HG03025 (cell line): ENCODE results near the gene POLR1F.
"Not testable (repeated sequence)": the region's sequence is repeated elsewhere in the genome, so short reads cannot be mapped to it uniquely, and the experiment has no call there.

Experiments used
- ATAC-seq: cut with Tn5 transposase; IDR thresholded peaks from one replicate; pipeline ENCODE4 v1.9.1; 2021; ENCODE audit warnings: mild to moderate bottlenecking, moderate library complexity; ENCODE audit not compliant: unreplicated experiment, low FRiP score

Gene POLR1F, protein sequence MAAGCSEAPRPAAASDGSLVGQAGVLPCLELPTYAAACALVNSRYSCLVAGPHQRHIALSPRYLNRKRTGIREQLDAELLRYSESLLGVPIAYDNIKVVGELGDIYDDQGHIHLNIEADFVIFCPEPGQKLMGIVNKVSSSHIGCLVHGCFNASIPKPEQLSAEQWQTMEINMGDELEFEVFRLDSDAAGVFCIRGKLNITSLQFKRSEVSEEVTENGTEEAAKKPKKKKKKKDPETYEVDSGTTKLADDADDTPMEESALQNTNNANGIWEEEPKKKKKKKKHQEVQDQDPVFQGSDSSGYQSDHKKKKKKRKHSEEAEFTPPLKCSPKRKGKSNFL

DNA sequence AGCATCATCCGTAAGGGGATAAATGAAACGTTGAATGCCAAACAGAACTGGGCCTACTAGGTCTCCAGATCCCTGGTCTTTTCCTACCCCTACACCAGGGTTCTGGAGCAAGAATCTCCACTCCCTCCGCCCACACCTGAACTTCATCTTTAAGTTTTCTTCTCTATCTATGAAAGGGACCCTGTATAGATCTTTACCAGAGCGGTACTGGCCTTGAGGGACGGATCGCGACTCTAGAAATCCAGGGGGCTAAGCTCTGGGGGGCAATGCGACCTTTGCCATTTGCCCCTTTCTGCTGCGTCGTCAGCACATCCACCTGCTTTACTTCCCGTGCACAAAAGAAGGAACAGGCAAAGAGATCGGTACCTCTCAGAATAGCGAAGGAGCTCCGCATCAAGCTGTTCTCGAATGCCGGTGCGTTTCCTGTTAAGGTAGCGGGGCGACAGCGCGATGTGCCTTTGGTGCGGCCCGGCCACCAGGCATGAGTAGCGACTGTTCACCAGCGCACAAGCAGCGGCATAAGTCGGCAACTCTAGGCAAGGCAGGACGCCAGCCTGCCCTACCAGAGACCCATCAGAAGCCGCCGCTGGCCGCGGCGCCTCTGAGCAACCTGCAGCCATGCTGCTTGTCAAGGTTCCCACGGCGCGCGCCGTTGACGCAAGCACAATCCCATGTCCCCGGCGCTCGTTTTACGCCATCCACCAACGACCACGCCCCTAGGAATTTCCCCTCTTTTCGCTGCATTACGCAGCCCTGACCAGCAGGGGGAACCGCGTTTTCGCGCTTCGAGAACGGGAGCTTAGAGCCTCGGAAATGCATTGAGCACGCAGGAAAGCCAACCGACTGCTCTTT lies at the start of gene POLR1F:
Gene POLR1F, minus strand, starts transcription at position 641 of the 852 bp plus-strand sequence. Its CDS starts 21 bp downstream, at position 620.
- peak; percentile 99 for ATAC-seq

DNA sequence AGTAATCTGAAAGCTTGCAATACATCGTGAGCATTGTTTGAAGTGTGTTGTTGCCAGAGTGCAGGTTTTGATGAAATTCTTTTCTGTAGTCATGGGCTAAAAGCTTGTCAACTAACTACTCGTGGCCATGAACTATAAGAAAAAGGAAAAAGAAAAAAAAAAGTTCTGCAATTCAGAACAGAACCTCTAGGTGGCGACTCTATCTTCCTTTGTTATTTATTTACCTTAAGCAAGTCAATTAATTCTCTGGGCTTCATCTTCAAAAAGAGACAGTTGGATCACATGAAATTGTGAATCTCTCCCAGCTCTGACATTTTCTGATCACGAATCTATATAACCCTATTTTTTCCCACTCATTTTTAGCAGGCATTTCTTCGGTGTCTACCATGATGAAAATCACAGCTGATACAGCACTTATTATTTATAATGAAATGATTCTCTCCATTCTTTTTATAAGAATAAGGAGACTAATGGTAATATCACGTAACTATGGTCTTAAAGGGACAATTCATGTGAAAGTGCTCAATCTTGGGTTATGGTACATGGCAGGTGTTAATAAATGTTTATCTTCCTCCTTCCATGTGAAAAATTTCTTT lies 45.8 kb upstream of the POLR1F start:
- ATAC-seq = no peak

DNA sequence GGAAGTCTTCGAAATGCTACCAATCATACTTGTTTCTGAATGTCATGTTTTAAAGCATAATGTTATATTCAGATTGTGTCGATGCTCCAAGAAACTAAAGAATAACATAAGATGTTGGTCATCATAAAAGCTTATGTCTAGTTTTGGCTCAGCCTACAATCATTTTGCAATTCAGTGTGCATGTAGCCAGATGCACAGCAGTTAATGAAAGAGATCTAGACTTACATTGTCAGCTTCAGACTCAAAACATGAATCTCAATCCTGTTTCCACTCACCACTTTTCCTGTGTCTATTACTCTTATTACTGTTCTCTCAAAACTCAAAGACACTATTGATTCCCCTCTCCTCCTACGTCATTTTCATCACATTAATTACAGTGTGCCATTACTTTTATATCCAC lies 43.2 kb upstream of the POLR1F start:
- ATAC-seq = no peak

DNA sequence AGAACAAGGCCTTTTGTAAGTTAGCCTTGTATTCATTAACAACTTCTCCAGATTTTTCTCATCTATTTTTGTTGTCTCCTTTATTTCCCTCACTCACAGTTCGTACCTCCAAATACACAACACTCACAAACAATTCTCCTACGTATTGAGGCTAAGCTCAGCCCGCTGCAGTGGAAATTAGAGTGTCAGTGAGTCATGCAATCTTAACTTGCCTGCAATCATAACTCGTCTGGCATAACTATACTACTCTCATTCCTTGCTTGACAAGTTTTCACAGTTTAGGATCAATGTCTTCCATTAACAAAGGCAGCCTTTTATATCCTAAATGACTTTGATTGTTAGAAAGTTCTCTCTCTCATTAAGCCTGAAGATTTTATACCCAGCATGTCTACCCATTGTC lies 40.8 kb upstream of the POLR1F start:
- no peak for ATAC-seq

DNA sequence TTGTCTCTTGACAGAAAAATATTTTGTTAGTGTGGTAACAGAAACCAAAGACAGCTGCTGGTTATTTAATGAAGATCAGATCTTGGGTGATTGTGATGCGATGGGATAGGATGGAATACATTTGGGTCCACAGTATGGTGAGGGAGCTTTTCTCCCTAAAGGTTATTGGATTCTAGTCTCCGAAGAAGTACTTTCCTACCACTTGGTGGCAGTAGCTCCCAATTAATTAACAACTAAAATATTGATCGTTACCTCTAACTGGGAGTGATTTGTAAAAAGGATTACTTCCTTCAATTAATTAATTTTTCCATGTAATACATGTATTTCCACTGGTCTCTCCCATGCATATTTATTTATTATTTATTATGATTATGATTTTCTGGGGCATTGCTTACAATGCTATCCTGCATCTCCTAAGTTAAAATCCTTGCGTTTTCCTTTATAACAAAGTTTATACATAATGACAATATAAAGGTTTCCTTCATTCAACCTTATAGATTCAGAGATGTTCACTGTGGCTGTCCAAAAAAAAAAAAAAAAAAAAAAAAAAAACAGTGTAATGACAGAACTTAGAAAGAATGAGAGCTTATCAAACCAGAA lies 39.0 kb upstream of the POLR1F start:
- no peak for ATAC-seq

DNA sequence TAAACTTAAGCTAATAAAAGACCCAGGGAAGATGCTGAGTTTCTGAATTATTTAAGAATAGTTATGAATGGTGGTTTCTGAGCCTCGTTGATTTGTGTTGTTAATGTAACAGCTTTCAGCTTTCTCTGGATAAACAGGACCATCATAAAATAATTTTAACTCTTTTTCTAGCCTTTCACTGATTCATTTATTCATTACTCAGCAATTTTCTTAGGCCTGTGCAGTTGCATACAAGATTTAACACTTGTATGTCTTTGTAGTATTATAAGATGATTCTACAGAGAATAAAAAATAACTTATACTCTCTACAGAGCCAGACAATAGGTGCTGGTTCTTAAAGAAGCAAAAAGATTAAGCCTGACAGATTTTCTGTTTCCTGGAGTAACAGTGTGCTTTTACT lies 35.2 kb upstream of the POLR1F start:
- ATAC-seq = no peak

DNA sequence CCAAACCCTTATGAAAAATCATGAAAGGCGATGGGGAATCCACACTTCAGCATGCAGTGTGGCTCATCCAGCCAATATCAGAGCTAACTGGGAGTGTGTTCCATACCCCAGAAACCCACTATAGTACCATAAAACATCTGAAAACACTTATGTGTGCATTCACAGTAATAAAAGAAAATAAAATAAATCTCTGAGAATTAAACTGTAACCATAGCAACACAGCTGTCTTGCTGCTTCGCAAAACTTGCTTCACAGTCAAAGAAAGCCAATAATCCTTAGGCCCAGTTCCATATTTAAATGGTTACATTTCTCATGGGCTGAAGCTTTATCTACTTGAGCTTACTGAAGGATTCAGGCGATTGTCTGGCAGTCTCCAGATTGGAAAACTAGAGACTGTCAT lies 19.9 kb upstream of the POLR1F start:
- ATAC-seq = no peak

DNA sequence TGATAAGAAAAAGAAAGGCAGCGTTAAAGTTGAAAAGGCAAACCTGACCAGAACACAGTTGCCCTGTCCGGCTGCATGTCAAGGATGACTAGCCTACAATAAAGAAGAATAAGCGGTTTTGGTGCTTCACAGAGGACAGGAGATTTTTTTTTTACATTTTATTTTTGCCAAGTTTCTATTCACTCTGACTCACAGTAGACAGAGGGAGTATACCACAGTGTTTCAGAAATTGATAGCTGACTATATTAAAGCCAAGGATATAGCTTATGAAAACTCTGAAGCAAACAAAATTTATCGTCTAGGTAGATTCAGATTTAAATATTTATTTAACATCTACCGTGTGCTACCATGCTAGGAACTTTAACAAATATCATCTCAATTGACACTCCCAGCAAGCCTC lies 16.9 kb upstream of the POLR1F start:
- no peak for ATAC-seq

DNA sequence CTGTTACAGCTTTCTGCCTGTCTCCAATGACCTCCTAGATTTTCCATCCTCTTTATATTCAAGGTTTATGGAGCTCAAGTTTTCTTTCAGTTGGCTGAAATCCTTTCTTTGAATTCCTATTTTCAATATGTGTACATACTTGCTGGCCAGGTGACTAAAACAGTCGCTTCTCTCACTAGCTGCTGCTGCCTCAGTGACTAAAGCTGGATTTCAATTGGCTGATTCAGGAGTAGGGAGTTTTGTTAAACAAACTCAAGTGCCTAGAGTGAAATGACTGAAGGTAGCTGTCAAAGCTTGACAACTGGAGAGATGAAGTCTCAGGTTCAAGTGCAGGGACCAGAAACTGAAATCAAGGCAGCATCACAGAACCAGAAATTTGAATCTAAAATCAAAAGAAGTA lies 6.7 kb upstream of the POLR1F start:
- ATAC-seq = no peak

DNA sequence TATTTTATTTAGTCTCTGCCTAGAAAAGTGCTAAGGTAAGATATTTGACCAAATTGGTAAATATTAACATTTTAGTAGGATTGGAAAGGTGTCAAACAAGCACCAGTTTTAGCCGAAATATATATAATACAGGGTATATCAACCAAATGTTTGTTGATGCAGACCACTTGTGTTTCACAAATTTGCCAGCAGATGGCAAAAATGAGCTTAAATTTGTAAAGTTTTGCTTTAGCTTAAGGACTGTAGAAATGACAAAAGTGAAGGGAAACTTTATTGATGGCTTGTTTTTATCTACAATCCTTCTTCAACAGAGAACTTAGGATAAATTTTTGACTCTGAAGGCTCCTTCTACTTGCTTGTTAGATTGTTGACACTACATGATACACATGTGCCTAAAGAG lies 4.8 kb upstream of the POLR1F start:
- ATAC-seq = no peak

DNA sequence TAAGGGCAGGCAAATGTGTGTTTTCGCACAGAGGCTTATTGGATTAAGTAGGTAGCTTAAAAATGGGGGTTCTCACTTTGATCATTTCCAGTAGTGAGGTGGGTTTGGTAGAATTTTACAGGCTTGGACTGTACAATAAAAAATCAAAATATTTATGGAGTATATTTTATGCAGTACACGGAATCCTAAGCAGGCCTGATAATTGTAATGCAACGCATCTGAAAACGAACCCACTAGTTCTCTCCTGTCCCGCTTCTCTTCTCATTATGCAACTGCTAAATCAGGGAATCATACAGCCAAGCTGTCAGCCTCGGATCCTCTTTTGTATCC lies 377 bp upstream of the POLR1F start:
- no peak for ATAC-seq

DNA sequence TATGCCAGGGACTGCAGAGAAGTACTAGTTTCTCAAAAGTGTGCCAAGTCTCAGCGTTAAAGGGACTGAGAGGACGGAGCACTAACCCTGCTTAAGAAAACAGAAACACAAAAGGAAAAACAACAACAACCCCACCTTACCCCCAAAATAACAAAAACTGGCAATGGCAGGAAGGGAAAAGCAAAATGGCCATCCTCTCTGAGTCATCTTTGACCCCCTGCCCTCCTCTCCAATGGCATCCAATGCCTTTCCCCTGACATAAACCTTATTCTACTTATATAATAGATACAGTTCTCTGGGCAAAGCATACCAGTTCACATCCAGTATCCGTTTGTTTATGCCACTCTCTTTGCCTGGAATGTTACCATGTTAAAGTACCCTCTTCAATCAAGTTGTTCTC lies 1.6 kb downstream of the POLR1F start:
- ATAC-seq = no peak

DNA sequence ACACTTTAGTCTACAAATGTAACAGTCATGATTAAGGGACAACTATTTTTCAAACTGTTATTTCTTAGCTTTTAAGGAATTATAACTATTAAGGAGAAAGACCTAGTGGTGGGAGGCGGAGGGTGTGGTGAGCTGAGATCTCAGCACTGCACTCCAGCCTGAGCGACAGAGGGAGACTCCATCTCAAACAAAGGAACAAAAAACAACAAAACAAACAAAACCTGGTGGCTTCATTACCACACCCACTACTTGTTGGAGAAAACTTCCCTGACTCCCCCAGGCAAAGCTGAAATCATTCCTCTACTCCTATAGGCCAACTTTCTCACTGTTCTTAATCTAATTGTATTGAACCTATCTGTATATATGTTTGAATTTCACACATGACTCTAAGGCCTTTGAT lies 3.2 kb downstream of the POLR1F start:
- ATAC-seq = no peak

DNA sequence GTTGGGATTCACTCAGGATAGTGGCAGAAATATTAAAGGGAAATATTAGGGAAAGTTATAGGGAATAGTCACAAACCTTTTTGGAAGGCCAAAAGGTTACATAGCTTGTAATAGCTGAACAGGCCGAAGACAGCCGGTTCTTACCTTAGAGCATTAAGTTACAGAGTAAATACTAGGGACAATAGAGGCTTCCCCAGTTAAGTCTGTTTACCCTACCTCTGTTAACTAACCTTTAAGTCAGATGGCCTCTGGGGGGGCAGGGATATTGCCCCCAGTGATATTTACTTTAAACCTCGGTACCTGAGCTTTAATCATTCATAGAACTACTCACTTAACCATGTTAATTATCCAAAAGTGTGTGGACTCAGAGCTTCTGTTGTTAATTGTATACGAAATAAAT lies 7.4 kb downstream of the POLR1F start:
- no peak for ATAC-seq

DNA sequence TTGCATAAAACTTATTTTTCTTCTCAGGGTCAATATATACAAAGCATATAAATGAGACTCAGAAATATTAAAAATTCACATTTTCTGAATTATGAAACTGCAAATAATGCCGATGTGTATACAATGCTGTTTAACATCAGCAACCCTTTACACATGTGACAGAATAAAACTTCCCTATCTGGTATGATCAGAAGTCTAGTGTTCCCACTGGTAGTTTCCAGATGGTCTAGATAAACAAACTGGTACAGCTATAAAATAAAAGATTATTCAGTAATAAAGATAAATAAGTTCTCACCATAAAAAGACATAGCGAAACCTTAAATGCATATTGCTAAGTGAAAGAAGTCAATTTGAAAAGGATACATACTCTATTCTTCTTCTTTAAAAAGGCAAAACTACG lies 7.9 kb downstream of the POLR1F start:
- no peak for ATAC-seq

DNA sequence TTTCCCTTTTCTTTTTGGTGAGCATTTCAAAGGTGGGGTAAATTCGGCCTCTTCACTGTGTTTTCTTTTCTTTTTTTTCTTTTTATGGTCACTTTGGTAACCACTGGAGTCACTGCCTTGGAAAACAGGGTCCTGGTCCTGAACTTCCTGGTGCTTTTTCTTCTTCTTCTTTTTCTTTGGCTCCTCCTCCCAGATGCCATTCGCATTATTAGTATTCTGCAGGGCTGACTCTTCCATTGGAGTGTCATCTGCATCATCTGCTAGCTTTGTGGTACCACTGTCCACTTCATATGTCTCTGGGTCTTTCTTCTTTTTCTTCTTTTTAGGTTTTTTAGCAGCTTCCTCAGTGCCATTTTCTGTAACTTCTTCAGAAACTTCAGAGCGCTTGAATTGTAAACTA lies 10.5 kb downstream of the POLR1F start:
- ATAC-seq = no peak

DNA sequence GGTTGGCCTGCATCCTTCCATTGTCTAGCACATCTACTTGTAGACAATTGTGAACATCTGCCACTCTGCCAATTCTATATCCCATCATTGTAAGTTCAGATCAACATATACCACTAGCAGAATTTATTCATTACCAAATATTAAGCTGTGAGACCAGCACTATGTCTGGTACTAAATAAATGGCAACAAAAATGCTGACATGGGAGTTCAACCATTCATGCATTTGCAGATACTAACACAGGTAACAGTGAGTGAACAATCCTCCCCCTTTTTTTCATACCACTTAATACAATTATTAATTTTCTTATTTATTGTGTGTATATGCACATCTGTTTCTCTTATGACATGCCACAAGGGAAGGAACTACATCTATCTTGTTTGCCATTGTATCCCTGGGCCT lies 11.9 kb downstream of the POLR1F start:
- ATAC-seq = no peak

DNA sequence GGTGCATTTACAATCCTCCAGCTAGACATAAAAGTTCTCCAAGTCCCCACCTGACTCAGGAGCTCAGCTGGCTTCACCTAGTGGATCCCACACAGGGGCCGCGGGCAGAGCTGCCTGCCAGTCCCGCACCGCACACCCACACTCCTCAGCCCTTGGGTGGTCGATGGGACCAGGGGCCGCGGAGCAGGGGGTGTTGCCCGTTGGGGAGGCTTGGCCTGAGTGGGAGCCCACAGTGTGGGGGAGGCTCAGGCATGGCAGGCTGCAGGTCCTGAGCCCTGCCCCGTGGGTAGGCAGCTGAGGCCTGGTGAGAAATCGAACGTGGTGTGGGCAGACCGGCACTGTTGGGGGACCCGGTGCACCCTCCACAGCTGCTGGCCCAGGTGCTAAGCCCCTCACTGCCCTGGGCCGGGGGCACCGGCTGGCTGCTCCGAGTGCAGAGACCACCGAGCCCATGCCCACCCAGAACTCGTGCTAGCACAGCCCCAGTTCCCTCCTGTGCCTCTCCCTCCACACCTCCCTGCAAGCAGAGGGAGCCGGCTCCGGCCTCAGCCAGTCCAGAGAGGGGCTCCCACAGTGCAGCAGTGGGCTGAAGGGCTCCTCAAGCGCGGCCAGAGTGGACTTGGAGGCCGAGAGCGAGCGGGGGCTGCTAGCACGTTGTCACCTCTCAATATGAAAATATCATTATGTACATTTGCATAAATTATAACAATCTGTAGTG lies 16.6 kb downstream of the POLR1F start:
- no peak for ATAC-seq

DNA sequence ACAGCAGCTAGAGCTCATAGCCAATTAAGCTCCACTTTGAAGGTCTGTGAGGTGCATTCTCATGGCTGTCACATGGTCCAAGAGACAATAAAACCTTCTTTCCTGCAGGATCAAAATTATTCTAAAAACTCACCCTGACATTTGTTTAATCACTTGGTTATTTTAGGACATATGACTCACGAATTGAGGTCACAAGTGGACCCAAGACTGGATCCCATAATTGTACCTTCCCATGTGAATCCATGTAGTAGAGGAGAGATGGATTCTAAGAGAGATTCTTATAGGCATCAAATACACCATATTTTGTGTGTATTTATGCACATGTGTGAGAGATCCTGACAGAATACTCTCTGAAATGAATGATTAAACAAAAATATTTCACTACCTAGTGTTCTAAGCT lies 18.1 kb downstream of the POLR1F start:
- ATAC-seq = no peak

DNA sequence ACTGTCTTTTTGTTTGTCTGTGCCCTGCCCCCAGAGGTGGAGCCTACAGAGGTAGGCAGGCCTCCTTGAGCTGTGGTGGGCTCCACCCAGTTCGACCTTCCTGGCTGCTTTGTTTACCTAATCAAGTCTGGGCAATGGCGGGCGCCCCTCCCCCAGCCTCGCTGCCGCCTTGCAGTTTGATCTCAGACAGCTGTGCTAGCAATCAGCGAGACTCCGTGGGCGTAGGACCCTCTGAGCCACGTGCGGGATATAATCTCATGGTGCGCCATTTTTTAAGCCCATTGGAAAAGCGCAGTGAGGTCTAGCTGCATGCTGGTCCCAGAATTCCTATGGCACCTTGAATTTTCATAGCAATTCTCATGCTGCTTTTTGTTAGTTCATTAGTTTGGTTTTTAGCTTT lies 19.7 kb downstream of the POLR1F start:
- not testable (repeated sequence) for ATAC-seq

DNA sequence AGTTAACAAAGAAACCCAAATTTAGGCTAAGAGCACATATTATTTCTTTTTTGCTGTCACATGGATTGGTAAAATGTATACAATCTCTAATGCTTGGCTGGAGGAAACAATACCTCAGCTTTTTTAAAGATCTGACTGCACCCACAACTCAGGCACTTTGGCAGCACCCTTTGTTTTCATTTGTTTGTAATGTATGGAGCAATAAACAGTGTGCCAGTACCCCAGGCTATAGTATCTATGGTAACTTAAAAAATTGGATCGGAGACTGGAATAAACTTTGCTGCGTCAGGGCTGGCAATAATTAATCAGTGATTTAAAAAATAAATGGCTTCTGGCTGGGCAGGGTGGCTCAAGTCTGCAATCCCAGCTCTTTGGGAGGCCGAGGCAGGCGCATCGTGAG lies 27.2 kb downstream of the POLR1F start:
- ATAC-seq = no peak
